ENCODE results near the gene TMEM263.

DNA sequence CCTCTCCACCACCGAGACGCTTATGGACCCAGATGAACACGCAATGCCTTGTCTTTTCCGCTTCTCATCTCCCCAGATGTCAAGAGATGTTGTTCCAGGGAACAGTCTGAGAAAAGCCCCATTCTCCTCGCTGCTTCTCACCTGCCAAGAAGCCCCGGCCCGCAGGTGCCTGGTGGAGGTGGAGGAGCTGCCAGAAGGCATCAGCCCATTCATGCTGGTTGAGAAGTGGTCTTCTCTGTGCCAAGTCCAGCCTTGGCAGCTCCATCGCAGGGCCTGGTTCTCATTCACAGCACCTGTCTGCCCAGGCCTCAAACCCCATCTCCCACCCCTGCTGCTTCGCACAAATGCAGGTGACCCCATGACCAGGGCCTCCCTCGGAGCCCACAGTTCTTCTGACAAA is 42.3 kb upstream of the TMEM263 start:
- TF ChIP-seq POLR2AphosphoS5 (IDR thresholded peaks at IDR 0.05; ENCODE audit: insufficient read depth, low read depth, low read length) = no peak
- no peak for TF ChIP-seq CTCF (IDR thresholded peaks at IDR 0.05; ENCODE audit: extremely low read depth in 1 of 2, insufficient read depth in 1 of 2, low read depth in 1 of 2, low read length in 2 of 2)
- no peak for TF ChIP-seq POLR2A (IDR thresholded peaks at IDR 0.05; ENCODE audit: low read depth, low read length)
- TF ChIP-seq FOS (IDR thresholded peaks at IDR 0.05; ENCODE audit: borderline replicate concordance, insufficient read depth, low read length) = no peak
- no peak for TF ChIP-seq EZH2 (IDR thresholded peaks at IDR 0.05; ENCODE audit: borderline replicate concordance, low read depth, low read length, severe bottlenecking)
- no peak for TF ChIP-seq GATA2 (IDR thresholded peaks at IDR 0.05; ENCODE audit: insufficient read depth, insufficient read length, low read depth, low read length)
- TF ChIP-seq MYC (IDR thresholded peaks at IDR 0.05; ENCODE audit: low read depth, low read length) = no peak
- TF ChIP-seq JUN (IDR thresholded peaks at IDR 0.05; ENCODE audit: borderline replicate concordance, insufficient read depth, insufficient read length, low read depth) = no peak
- TF ChIP-seq MAX (IDR thresholded peaks at IDR 0.05; ENCODE audit: insufficient read depth, insufficient read length) = no peak
